HG03060 (cell line): ENCODE measurements around the gene EYA2.

ENCODE experiments used
- ATAC-seq: cut with Tn5 transposase; IDR thresholded peaks from one replicate; pipeline ENCODE4 v1.9.1; 2021; ENCODE audit warnings: low read depth, moderate number of reproducible peaks; ENCODE audit not compliant: unreplicated experiment

The EYA2 gene

GRCh38 chr20:47233333-47234188 lies 338.9 kb downstream of the EYA2 start:
- ATAC-seq = no peak

GRCh38 chr20:47235111-47235510 lies 340.5 kb downstream of the EYA2 start:
- no peak for ATAC-seq

- ATAC-seq = no peak
These were observed 341.4 kb downstream of the EYA2 start for GRCh38 chr20:47235853-47236638.

GRCh38 chr20:47236639-47236900 lies 341.9 kb downstream of the EYA2 start:
- no peak for ATAC-seq

GRCh38 chr20:47237715-47238114 lies 343.1 kb downstream of the EYA2 start:
- ATAC-seq = no peak
